GM18858 (cell line): Measurements from ENCODE around the gene CDRT4.
"Not testable (repeated sequence)": the region's sequence is repeated elsewhere in the genome, so short reads cannot be mapped to it uniquely, and the experiment has no call there.

Source experiments
- ATAC-seq: cut with Tn5 transposase; IDR thresholded peaks from one replicate; pipeline ENCODE4 v1.9.1; 2021; ENCODE audit not compliant: unreplicated experiment

Gene CDRT4

GRCh38 chr17:15467592-15467991 lies at the start of gene CDRT4:
Gene CDRT4, minus strand, starts transcription at chr17:15467621. Its CDS starts 27,383 bp downstream, at chr17:15440238.
- no peak for ATAC-seq

- no peak for ATAC-seq
These were observed 48.7 kb upstream of the CDRT4 start for GRCh38 chr17:15516150-15516549.

- ATAC-seq = no peak
These were observed 47.0 kb upstream of the CDRT4 start for GRCh38 chr17:15514469-15514868.

- no peak for ATAC-seq
These were observed 46.5 kb upstream of the CDRT4 start for GRCh38 chr17:15513856-15514459.

GRCh38 chr17:15513058-15513791 lies 45.8 kb upstream of the CDRT4 start:
- no peak for ATAC-seq

GRCh38 chr17:15512071-15512709 lies 44.8 kb upstream of the CDRT4 start:
- ATAC-seq = no peak

- ATAC-seq = no peak
These were observed 43.7 kb upstream of the CDRT4 start for GRCh38 chr17:15511142-15511541.

GRCh38 chr17:15510361-15510760 lies 42.9 kb upstream of the CDRT4 start:
- ATAC-seq = no peak

- no peak for ATAC-seq
These were observed 41.7 kb upstream of the CDRT4 start for GRCh38 chr17:15509095-15509494.

- no peak for ATAC-seq
These were observed 41.0 kb upstream of the CDRT4 start for GRCh38 chr17:15508466-15508865.

- no peak for ATAC-seq
These were observed 40.5 kb upstream of the CDRT4 start for GRCh38 chr17:15507896-15508295.

GRCh38 chr17:15507001-15507400 lies 39.6 kb upstream of the CDRT4 start:
- ATAC-seq = no peak

- ATAC-seq = not testable (repeated sequence)
These were observed 38.3 kb upstream of the CDRT4 start for GRCh38 chr17:15505708-15506107.

GRCh38 chr17:15503731-15504130 lies 36.3 kb upstream of the CDRT4 start:
- ATAC-seq = no peak

GRCh38 chr17:15502369-15503112 lies 35.1 kb upstream of the CDRT4 start:
- peak; percentile 82 for ATAC-seq

GRCh38 chr17:15501793-15502192 lies 34.4 kb upstream of the CDRT4 start:
- ATAC-seq = no peak

GRCh38 chr17:15501282-15501681 lies 33.9 kb upstream of the CDRT4 start:
- no peak for ATAC-seq

GRCh38 chr17:15498107-15498506 lies 30.7 kb upstream of the CDRT4 start:
- ATAC-seq = no peak

GRCh38 chr17:15496735-15497670 lies 29.6 kb upstream of the CDRT4 start:
- no peak for ATAC-seq

GRCh38 chr17:15494821-15495220 lies 27.4 kb upstream of the CDRT4 start:
- ATAC-seq = no peak

- no peak for ATAC-seq
These were observed 26.2 kb upstream of the CDRT4 start for GRCh38 chr17:15493693-15494035.
